Measurements from ENCODE around the gene PRKCZ.

The PRKCZ gene

DNA sequence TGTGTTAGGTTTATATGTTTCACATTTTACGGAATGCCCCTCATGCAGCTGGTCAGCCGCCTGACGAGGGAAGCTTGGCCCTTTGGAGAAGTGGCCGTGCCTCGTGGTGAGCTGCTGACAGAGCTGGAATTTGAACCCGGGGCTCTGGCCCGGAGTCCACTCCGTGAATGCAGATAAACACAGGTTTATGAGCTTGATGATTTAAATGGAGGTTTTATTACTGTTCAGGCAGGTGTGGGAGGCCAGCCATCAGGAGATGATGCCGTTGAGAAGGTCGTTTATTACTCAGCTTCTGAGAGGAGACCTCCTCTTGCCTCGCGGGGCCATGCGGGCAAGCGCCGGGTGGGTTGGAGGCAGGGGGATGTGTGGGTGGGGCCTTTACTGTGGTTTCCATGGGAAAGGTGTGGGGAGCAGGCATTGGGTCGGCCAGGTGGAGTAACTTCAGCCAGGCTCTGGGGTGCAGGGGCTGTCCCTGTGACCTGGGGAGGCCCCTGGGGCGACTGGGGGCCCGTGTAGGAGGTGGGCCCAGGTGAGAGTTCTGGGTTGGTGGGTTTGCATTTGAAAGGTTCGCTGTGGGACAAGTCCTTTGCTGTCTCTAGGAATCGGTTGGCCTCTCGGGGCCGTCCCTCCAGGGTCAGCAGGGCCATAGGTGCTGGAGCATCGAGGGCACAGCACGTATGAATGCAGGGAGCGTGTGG is 22.0 kb downstream of the PRKCZ start:
- Histone ChIP-seq H3K27ac (no peak overlapping the region), H3K4me2 (ENCODE audit: low read length) (no peak overlapping the region), H2AFZ (no peak overlapping the region), H3K9ac (no peak overlapping the region), H3K36me3 (ENCODE audit: control insufficient read depth, insufficient read depth, low read length) (no peaks in the 10 kb centered on the region), H3K4me3 (ENCODE audit: low read depth, low read length) (no peak overlapping the region), H3K27me3 (ENCODE audit: control insufficient read depth, insufficient read depth, low read length) (no peaks in the 10 kb centered on the region), H3K9me3 (ENCODE audit: control insufficient read depth, low read length) (no peaks in the 10 kb centered on the region), H3K79me2 (peaks cover 6% of the 10 kb centered on the region), H3K4me1 (no peaks in the 10 kb centered on the region)
- TF ChIP-seq CTCF (IDR thresholded peaks at IDR 0.05) = no peak

DNA sequence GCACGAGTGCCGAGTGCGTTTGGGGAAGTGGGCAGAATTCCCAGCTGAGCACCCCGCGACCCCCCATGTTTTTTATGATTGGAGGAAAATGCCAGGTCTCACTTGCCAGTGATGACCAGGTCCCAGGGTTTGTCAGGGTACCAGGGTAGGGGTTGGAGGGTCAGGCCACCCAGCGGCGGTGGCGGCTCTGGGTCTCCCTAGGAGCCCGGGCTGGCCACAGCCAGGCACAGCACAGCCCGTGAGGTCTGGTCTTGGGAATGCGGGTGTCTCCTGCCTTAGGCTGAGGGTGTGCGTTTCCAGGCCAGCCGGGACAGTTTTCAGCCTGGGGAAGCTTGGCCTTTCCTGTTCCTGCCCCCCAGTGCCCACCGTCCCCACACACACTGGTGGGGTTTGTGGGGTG is 22.7 kb downstream of the PRKCZ start:
- peaks cover 10% of the 10 kb centered on the region for H3K79me2 ChIP-seq
- no peaks in the 10 kb centered on the region for H3K4me1 ChIP-seq
- TF ChIP-seq CTCF (IDR thresholded peaks at IDR 0.05) = no peak
- H3K27ac ChIP-seq = no peak overlapping the region
- no peak overlapping the region for H3K9ac ChIP-seq
- no peaks in the 10 kb centered on the region for H3K36me3 ChIP-seq (ENCODE audit: control insufficient read depth, insufficient read depth, low read length)
- no peak overlapping the region for H2AFZ ChIP-seq
- H3K4me2 ChIP-seq (ENCODE audit: low read length) = no peak overlapping the region
- no peak overlapping the region for H3K4me3 ChIP-seq (ENCODE audit: low read depth, low read length)
- H3K9me3 ChIP-seq (ENCODE audit: control insufficient read depth, low read length) = no peaks in the 10 kb centered on the region
- no peaks in the 10 kb centered on the region for H3K27me3 ChIP-seq (ENCODE audit: control insufficient read depth, insufficient read depth, low read length)

- H3K4me3 ChIP-seq (ENCODE audit: low read depth, low read length) = no peak overlapping the region
These were observed 23.4 kb downstream of the PRKCZ start for GRCh38 chr1:2073382-2074230.

GRCh38 chr1:2074396-2074795 is 24.2 kb downstream of the PRKCZ start:
- H3K4me2 ChIP-seq (ENCODE audit: low read length) = no peak overlapping the region

More at GRCh38 chr1:2073382-2074230, 23.4 kb downstream of the PRKCZ start:
- Histone ChIP-seq H3K79me2 (peaks cover 11% of the 10 kb centered on the region), H3K4me1 (no peaks in the 10 kb centered on the region), H3K27me3 (ENCODE audit: control insufficient read depth, insufficient read depth, low read length) (no peaks in the 10 kb centered on the region), H3K9me3 (ENCODE audit: control insufficient read depth, low read length) (no peaks in the 10 kb centered on the region), H3K9ac (no peak overlapping the region), H2AFZ (no peak overlapping the region), H3K27ac (no peak overlapping the region), H3K36me3 (ENCODE audit: control insufficient read depth, insufficient read depth, low read length) (no peaks in the 10 kb centered on the region), H3K4me2 (ENCODE audit: low read length) (no peak overlapping the region)
- no peak for TF ChIP-seq CTCF (IDR thresholded peaks at IDR 0.05)

More at GRCh38 chr1:2074396-2074795, 24.2 kb downstream of the PRKCZ start:
- Histone ChIP-seq H3K9me3 (ENCODE audit: control insufficient read depth, low read length) (no peaks in the 10 kb centered on the region), H3K4me3 (ENCODE audit: low read depth, low read length) (no peak overlapping the region), H3K79me2 (peaks cover 11% of the 10 kb centered on the region), H3K4me1 (no peaks in the 10 kb centered on the region), H3K27ac (no peak overlapping the region), H3K36me3 (ENCODE audit: control insufficient read depth, insufficient read depth, low read length) (no peaks in the 10 kb centered on the region), H3K27me3 (ENCODE audit: control insufficient read depth, insufficient read depth, low read length) (no peaks in the 10 kb centered on the region), H2AFZ (no peak overlapping the region), H3K9ac (no peak overlapping the region)
- no peak for TF ChIP-seq CTCF (IDR thresholded peaks at IDR 0.05)

Data from parathyroid adenoma (tissue), 2 donors.